BJ (cell line): Measurements from ENCODE around the gene MCTP1. TPM values are rescaled to one million over a fixed set of nuclear protein-coding genes. Genes with fewer than 3 reads are reported as not detected.
A peak's percentile ranks its signal among the peaks of the same experiment; 100 is the strongest.
"Not testable (repeated sequence)": the region's sequence is repeated elsewhere in the genome, so short reads cannot be mapped to it uniquely, and the experiment has no call there.

Source experiments
- CTCF ChIA-PET: fragments of 350-600 bp; formaldehyde crosslinking; extraction: SDS; loops from one replicate; lab custom pipeline; 2021; ENCODE audit warnings: antibody characterized with exemption, inconsistent platforms; lab: Yijun Ruan, JAX
- POLR2A ChIA-PET: fragments of 300-600 bp; sonication (Branson Sonifier 250); formaldehyde crosslinking; extraction: SDS; loops from one replicate; lab custom pipeline; 2021; ENCODE audit warnings: antibody characterized with exemption; lab: Charles Lee
- DNase-seq: peaks from one replicate; pipeline ENCODE4 v3.0.0-alpha.2; 2011; ENCODE audit warnings: low read depth
- H3K27me3 ChIP-seq: 2 replicates; pipeline ENCODE4 v1.6.0; 2011; ENCODE audit warnings: low read length; ENCODE audit not compliant: control insufficient read depth, insufficient read depth
- H3K36me3 ChIP-seq: 2 replicates; pipeline ENCODE4 v1.5.1; 2011; ENCODE audit warnings: low read length; ENCODE audit not compliant: control insufficient read depth, insufficient read depth
- H3K4me3 ChIP-seq: 2 replicates; pipeline ENCODE4 v1.5.1; 2011; ENCODE audit warnings: low read depth, mild to moderate bottlenecking, control low read depth, low read length
- CTCF ChIP-seq: IDR thresholded peaks from 2 replicates; pipeline ENCODE4 v1.5.1; 2011; ENCODE audit warnings: low read depth, mild to moderate bottlenecking, control low read depth, inconsistent platforms, low read length, moderate library complexity; ENCODE audit not compliant: insufficient read depth
- polyA plus RNA-seq: library from polyadenylated mRNA; depleted of rRNA; stranded (reverse); fragments of >200 nt; gene quantifications from 2 replicates; pipeline ENCODE4 v1.2.3, GENCODE V29; 2011

Gene MCTP1
- polyA plus RNA-seq, 1 experiment = 0.02 TPM

GRCh38 chr5:94967525-94967924, 317.4 kb downstream of the MCTP1 start:
- Histone ChIP-seq H3K36me3 (no peaks in the 10 kb centered on the region), H3K4me3 (no peak overlapping the region), H3K27me3 (no peaks in the 10 kb centered on the region)
- CTCF ChIA-PET = interaction anchor here (0.9 to 1.9 kb wide), 9 partner anchors 21 to 295 kb away, joined by 3 to 11 read pairs (median 5); no protein-coding TSS in a partner anchor
- TF ChIP-seq CTCF = no peak
- DNase-seq = no peak
- POLR2A ChIA-PET = no interaction called here

DNA sequence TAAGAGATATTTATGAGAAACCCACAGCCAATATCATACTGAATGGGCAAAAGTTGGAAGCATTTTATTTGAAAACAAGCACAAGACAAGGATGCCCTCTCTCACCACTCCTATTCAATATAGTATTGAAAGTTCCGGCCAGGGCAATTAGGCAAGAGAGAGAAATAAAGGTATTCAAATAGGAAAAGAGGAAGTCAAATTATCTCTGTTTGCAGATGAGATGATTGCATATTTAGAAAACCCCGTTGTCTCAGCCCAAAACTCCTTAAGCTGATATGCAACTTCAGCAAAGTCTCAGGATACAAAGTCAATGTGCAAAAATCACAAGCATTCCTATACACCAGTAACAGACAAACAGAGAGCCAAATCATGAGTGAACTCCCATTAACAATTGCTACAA, 325.6 kb downstream of the MCTP1 start:
- POLR2A ChIA-PET, H3K27me3 ChIP-seq, H3K4me3 ChIP-seq, DNase-seq, CTCF ChIA-PET, H3K36me3 ChIP-seq: not testable (repeated sequence)

DNA sequence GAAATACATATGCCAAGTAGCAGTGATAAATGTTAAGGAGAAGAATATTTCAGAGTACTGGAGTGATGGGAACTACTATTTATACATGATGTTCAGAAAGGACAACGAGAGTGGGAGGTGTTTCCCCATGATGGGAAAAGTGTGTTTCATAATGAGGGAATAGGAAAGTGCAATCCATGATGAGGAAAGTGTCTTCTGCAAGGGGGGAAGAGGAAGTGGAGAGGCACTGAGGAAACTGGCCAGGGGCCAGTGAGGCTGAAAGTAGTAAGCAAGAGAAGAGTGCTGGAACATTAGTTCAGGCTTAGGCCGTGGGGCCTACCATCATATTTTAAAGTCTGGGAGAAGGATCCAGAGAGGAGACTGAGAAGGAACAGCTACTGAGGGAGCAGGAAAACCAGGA, 339.2 kb downstream of the MCTP1 start:
- CTCF ChIA-PET = no interaction called here

GRCh38 chr5:94944160-94944559, 340.7 kb downstream of the MCTP1 start:
- Histone ChIP-seq H3K4me3 (no peak overlapping the region), H3K27me3 (no peaks in the 10 kb centered on the region), H3K36me3 (no peaks in the 10 kb centered on the region)
- DNase-seq = no peak
- POLR2A ChIA-PET = no interaction called here
- CTCF ChIA-PET = interaction anchor here (0.9 to 1.3 kb wide), 2 partner anchors 12 to 24 kb away, joined by 3 read pairs; no protein-coding TSS in a partner anchor
- no peak for TF ChIP-seq CTCF

More for the DNA sequence above, 339.2 kb downstream of the MCTP1 start:
- no peak for DNase-seq
- Histone ChIP-seq H3K4me3 (no peak overlapping the region), H3K27me3 (no peaks in the 10 kb centered on the region), H3K36me3 (no peaks in the 10 kb centered on the region)
- no peak for TF ChIP-seq CTCF
- POLR2A ChIA-PET = no interaction called here

- ChIA-PET POLR2A (no interaction called here), CTCF (no interaction called here)
- DNase-seq = no peak
- TF ChIP-seq CTCF = no peak
- Histone ChIP-seq H3K4me3 (no peak overlapping the region), H3K36me3 (no peaks in the 10 kb centered on the region), H3K27me3 (no peaks in the 10 kb centered on the region)
Observed at GRCh38 chr5:94941122-94941755, 343.7 kb downstream of the MCTP1 start.

GRCh38 chr5:94932259-94932658, 352.6 kb downstream of the MCTP1 start:
- ChIA-PET POLR2A (no interaction called here), CTCF (interaction anchor here (1.0 kb wide), 1 partner anchor 12 kb away, joined by 3 read pairs; no protein-coding TSS in a partner anchor)
- no peaks in the 10 kb centered on the region for H3K36me3 ChIP-seq
- no peak for TF ChIP-seq CTCF
- H3K27me3 ChIP-seq = no peaks in the 10 kb centered on the region
- peak; percentile 3 for DNase-seq
- no peak overlapping the region for H3K4me3 ChIP-seq
